Activated CD4-positive, alpha-beta T cell treated with anti-CD3 and anti-CD28 coated beads for 36 hours (primary cell): ENCODE measurements around the gene MCTP1. TPM values are rescaled to one million over a fixed set of nuclear protein-coding genes. Genes with fewer than 3 reads are reported as not detected.

Experiments used
- ATAC-seq: fragments of 200-7000 bp; cut with Tn5 transposase; one replicate; pipeline ENCODE4 v1.10.0; 2021; ENCODE audit warnings: mild to moderate bottlenecking, moderate library complexity
- CTCF ChIA-PET: fragments of 350-600 bp; sonication (Branson Sonifier 250); formaldehyde crosslinking; loops from one replicate; lab custom pipeline; 2021; ENCODE audit warnings: antibody characterized with exemption; lab: Charles Lee
- POLR2A ChIA-PET: fragments of 350-600 bp; sonication (Branson Sonifier 250); formaldehyde crosslinking; loops from one replicate; lab custom pipeline; 2021; ENCODE audit warnings: antibody characterized with exemption, inconsistent platforms; lab: Charles Lee
- DNase-seq: peaks from one replicate; pipeline ENCODE4 v3.0.0-alpha.2; 2020
- H3K27ac Mint-ChIP-seq: one replicate; pipeline ENCODE4 v1.8.0; 2021; ENCODE audit warnings: mixed read lengths
- H3K27me3 Mint-ChIP-seq: one replicate; pipeline ENCODE4 v1.8.0; 2021; ENCODE audit warnings: mixed read lengths
- H3K36me3 Mint-ChIP-seq: one replicate; pipeline ENCODE4 v1.8.0; 2021; ENCODE audit warnings: low read depth, mixed read lengths
- H3K4me1 Mint-ChIP-seq: one replicate; pipeline ENCODE4 v1.8.0; 2021; ENCODE audit warnings: mixed read lengths
- H3K4me3 Mint-ChIP-seq: one replicate; pipeline ENCODE4 v1.8.0; 2021; ENCODE audit warnings: mild to moderate bottlenecking, moderate library complexity, mixed read lengths
- H3K9me3 Mint-ChIP-seq: one replicate; pipeline ENCODE4 v1.8.0; 2021; ENCODE audit warnings: low read depth, mixed read lengths
- intact Hi-C, 2 experiments: fragments of 100-400 bp; cut with DNase I in 1 of 2; cut with micrococcal nuclease in 1 of 2; formaldehyde crosslinking; loops; one replicate each; pipeline versions ENCODE4 v1.14.2 to v1.15.1; 2022 to 2024; cut with DNase I, micrococcal nuclease
- total RNA-seq, 2 experiments: library from RNA; stranded (reverse); gene quantifications; one replicate each; pipeline ENCODE4 v1.2.3, GENCODE V29; 2021

The MCTP1 gene
- total RNA-seq, 2 experiments from 2014 or later: 0.32 to 0.53 TPM

- ChIA-PET CTCF (interaction anchor here (1.0 kb wide), 1 partner anchor 32 kb away, joined by 3 read pairs; no protein-coding TSS in a partner anchor), POLR2A (interaction anchor here (0.6 kb wide), 2 partner anchors 216 to 547 kb away, joined by 3 read pairs; no protein-coding TSS in a partner anchor)
- DNase-seq: no peak
- peaks cover 10% of the 10 kb centered on the region for H3K4me1 Mint-ChIP-seq
- H3K36me3 Mint-ChIP-seq: no peaks in the 10 kb centered on the region
- no peak for ATAC-seq
- no peaks in the 10 kb centered on the region for H3K9me3 Mint-ChIP-seq
- peaks cover 51% of the 10 kb centered on the region for H3K27me3 Mint-ChIP-seq
- H3K4me3 Mint-ChIP-seq: peak overlapping the region; percentile 38
- no peak overlapping the region for H3K27ac Mint-ChIP-seq
- intact Hi-C loops: loop anchor here in 1 of 2 experiments (10.0 kb wide), 3 partner anchors 272 to 562 kb away; partner anchors contain the start of genes ARSK and SKIC3
These were observed 1.8 kb downstream of the MCTP1 start for GRCh38 chr5:95283022-95283615.

GRCh38 chr5:95281226-95281625 is 3.7 kb downstream of the MCTP1 start:
- DNase-seq (no peak), ATAC-seq (no peak)
- H3K4me3 Mint-ChIP-seq: no peak overlapping the region
- no peaks in the 10 kb centered on the region for H3K9me3 Mint-ChIP-seq
- peaks cover 43% of the 10 kb centered on the region for H3K27me3 Mint-ChIP-seq
- peaks cover 10% of the 10 kb centered on the region for H3K4me1 Mint-ChIP-seq
- no peak overlapping the region for H3K27ac Mint-ChIP-seq
- CTCF ChIA-PET: interaction anchor here (0.7 kb wide), 1 partner anchor 17 kb away, joined by 4 read pairs; no protein-coding TSS in a partner anchor
- no peaks in the 10 kb centered on the region for H3K36me3 Mint-ChIP-seq
- intact Hi-C loops: loop anchor here in 1 of 2 experiments (10.0 kb wide), 3 partner anchors 274 to 564 kb away; partner anchors contain the start of genes ARSK and SKIC3
- POLR2A ChIA-PET: no interaction called here

GRCh38 chr5:95280401-95281095 is 4.3 kb downstream of the MCTP1 start:
- POLR2A ChIA-PET: no interaction called here
- Mint-ChIP-seq H3K4me1 (peaks cover 10% of the 10 kb centered on the region), H3K9me3 (no peaks in the 10 kb centered on the region), H3K27ac (no peak overlapping the region), H3K36me3 (no peaks in the 10 kb centered on the region), H3K27me3 (peaks cover 40% of the 10 kb centered on the region), H3K4me3 (no peak overlapping the region)
- intact Hi-C loops: loop anchor here in 1 of 2 experiments (10.0 kb wide), 3 partner anchors 274 to 564 kb away; partner anchors contain the start of genes ARSK and SKIC3
- no peak for ATAC-seq
- CTCF ChIA-PET: no interaction called here
- DNase-seq: no peak

- no peak for DNase-seq
- ATAC-seq: no peak
- H3K36me3 Mint-ChIP-seq: no peaks in the 10 kb centered on the region
- no peak overlapping the region for H3K4me3 Mint-ChIP-seq
- H3K4me1 Mint-ChIP-seq: no peaks in the 10 kb centered on the region
- no peak overlapping the region for H3K27ac Mint-ChIP-seq
- intact Hi-C loops: no loop called here
- H3K9me3 Mint-ChIP-seq: no peaks in the 10 kb centered on the region
- peaks cover 16% of the 10 kb centered on the region for H3K27me3 Mint-ChIP-seq
- POLR2A ChIA-PET: no interaction called here
- CTCF ChIA-PET: interaction anchor here (1.1 kb wide), 1 partner anchor 10 kb away, joined by 4 read pairs; no protein-coding TSS in a partner anchor
These were observed 10.9 kb downstream of the MCTP1 start for GRCh38 chr5:95274011-95274410.

- no peaks in the 10 kb centered on the region for H3K36me3 Mint-ChIP-seq
- peaks cover 15% of the 10 kb centered on the region for H3K27me3 Mint-ChIP-seq
- no peak for DNase-seq
- ChIA-PET CTCF (no interaction called here), POLR2A (no interaction called here)
- no peak overlapping the region for H3K4me3 Mint-ChIP-seq
- intact Hi-C loops: no loop called here
- H3K4me1 Mint-ChIP-seq: no peaks in the 10 kb centered on the region
- no peak for ATAC-seq
- H3K9me3 Mint-ChIP-seq: no peaks in the 10 kb centered on the region
- H3K27ac Mint-ChIP-seq: no peak overlapping the region
These were observed 12.5 kb downstream of the MCTP1 start for GRCh38 chr5:95272316-95272929.

- ATAC-seq (no peak), DNase-seq (no peak)
- H3K4me1 Mint-ChIP-seq: no peaks in the 10 kb centered on the region
- ChIA-PET POLR2A (no interaction called here), CTCF (interaction anchor here (1.1 to 1.2 kb wide), 5 partner anchors 11 to 295 kb away, joined by 3 to 4 read pairs (median 4); no protein-coding TSS in a partner anchor)
- no peak overlapping the region for H3K4me3 Mint-ChIP-seq
- intact Hi-C loops: no loop called here
- H3K27me3 Mint-ChIP-seq: peaks cover 11% of the 10 kb centered on the region
- H3K9me3 Mint-ChIP-seq: no peaks in the 10 kb centered on the region
- H3K36me3 Mint-ChIP-seq: no peaks in the 10 kb centered on the region
- H3K27ac Mint-ChIP-seq: no peak overlapping the region
These were observed 21.8 kb downstream of the MCTP1 start for GRCh38 chr5:95262933-95263660.

GRCh38 chr5:95261437-95262175 is 23.3 kb downstream of the MCTP1 start:
- POLR2A ChIA-PET: no interaction called here
- Mint-ChIP-seq H3K4me1 (no peaks in the 10 kb centered on the region), H3K27me3 (peaks cover 5% of the 10 kb centered on the region), H3K36me3 (no peaks in the 10 kb centered on the region), H3K9me3 (no peaks in the 10 kb centered on the region), H3K4me3 (no peak overlapping the region), H3K27ac (no peak overlapping the region)
- intact Hi-C loops: loop anchor here (1.0 kb wide), 1 partner anchor 293 kb away; no protein-coding TSS in a partner anchor
- CTCF ChIA-PET: interaction anchor here (1.1 kb wide), 1 partner anchor 147 kb away, joined by 3 read pairs; no protein-coding TSS in a partner anchor
- ATAC-seq: no peak
- DNase-seq: peak; percentile 39

- Mint-ChIP-seq H3K4me1 (no peaks in the 10 kb centered on the region), H3K4me3 (no peak overlapping the region), H3K36me3 (no peaks in the 10 kb centered on the region), H3K9me3 (no peaks in the 10 kb centered on the region), H3K27ac (no peak overlapping the region), H3K27me3 (peaks cover 3% of the 10 kb centered on the region)
- CTCF ChIA-PET: no interaction called here
- no peak for DNase-seq
- POLR2A ChIA-PET: no interaction called here
- intact Hi-C loops: no loop called here
- no peak for ATAC-seq
These were observed 27.9 kb downstream of the MCTP1 start for GRCh38 chr5:95256991-95257390.

- Mint-ChIP-seq H3K9me3 (no peaks in the 10 kb centered on the region), H3K4me3 (no peak overlapping the region), H3K27me3 (peaks cover 3% of the 10 kb centered on the region), H3K27ac (no peak overlapping the region), H3K36me3 (no peaks in the 10 kb centered on the region), H3K4me1 (no peaks in the 10 kb centered on the region)
- ChIA-PET CTCF (no interaction called here), POLR2A (no interaction called here)
- no peak for DNase-seq
- intact Hi-C loops: no loop called here
- ATAC-seq: no peak
These were observed 28.4 kb downstream of the MCTP1 start for GRCh38 chr5:95256446-95256845.

GRCh38 chr5:95252801-95253200 is 32.1 kb downstream of the MCTP1 start:
- ChIA-PET POLR2A (no interaction called here), CTCF (no interaction called here)
- no peaks in the 10 kb centered on the region for H3K36me3 Mint-ChIP-seq
- peaks cover 8% of the 10 kb centered on the region for H3K27me3 Mint-ChIP-seq
- H3K4me1 Mint-ChIP-seq: peaks cover 2% of the 10 kb centered on the region
- H3K4me3 Mint-ChIP-seq: no peak overlapping the region
- DNase-seq (no peak), ATAC-seq (no peak)
- no peak overlapping the region for H3K27ac Mint-ChIP-seq
- intact Hi-C loops: no loop called here
- no peaks in the 10 kb centered on the region for H3K9me3 Mint-ChIP-seq
